AG10803 (cell line): ENCODE measurements around the gene SLC8B1.

Experiments used
- DNase-seq: peaks from one replicate; pipeline ENCODE4 v3.0.0; 2010; ENCODE audit warnings: low read depth
- H3K4me3 ChIP-seq: 2 replicates; pipeline ENCODE4 v1.5.1; 2011; ENCODE audit warnings: mild to moderate bottlenecking, low read length, control low read depth
- TF ChIP-seq, protein P1 (sequence below): conservative IDR thresholded peaks from 2 replicates; pipeline ENCODE4 v1.5.1; 2011; ENCODE audit warnings: mild to moderate bottlenecking, low read length, control low read depth, inconsistent platforms

The SLC8B1 gene

GRCh38 chr12:113270709-113271009, 64.2 kb downstream of the SLC8B1 start:
- H3K4me3 ChIP-seq = no peak overlapping the region
- TF ChIP-seq, protein P1, sequence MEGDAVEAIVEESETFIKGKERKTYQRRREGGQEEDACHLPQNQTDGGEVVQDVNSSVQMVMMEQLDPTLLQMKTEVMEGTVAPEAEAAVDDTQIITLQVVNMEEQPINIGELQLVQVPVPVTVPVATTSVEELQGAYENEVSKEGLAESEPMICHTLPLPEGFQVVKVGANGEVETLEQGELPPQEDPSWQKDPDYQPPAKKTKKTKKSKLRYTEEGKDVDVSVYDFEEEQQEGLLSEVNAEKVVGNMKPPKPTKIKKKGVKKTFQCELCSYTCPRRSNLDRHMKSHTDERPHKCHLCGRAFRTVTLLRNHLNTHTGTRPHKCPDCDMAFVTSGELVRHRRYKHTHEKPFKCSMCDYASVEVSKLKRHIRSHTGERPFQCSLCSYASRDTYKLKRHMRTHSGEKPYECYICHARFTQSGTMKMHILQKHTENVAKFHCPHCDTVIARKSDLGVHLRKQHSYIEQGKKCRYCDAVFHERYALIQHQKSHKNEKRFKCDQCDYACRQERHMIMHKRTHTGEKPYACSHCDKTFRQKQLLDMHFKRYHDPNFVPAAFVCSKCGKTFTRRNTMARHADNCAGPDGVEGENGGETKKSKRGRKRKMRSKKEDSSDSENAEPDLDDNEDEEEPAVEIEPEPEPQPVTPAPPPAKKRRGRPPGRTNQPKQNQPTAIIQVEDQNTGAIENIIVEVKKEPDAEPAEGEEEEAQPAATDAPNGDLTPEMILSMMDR = no peak
- DNase-seq = no peak

- DNase-seq = no peak
- TF ChIP-seq, protein P1 = no peak
- H3K4me3 ChIP-seq = no peak overlapping the region
Observed at GRCh38 chr12:113269257-113269943, 65.5 kb downstream of the SLC8B1 start.

DNA sequence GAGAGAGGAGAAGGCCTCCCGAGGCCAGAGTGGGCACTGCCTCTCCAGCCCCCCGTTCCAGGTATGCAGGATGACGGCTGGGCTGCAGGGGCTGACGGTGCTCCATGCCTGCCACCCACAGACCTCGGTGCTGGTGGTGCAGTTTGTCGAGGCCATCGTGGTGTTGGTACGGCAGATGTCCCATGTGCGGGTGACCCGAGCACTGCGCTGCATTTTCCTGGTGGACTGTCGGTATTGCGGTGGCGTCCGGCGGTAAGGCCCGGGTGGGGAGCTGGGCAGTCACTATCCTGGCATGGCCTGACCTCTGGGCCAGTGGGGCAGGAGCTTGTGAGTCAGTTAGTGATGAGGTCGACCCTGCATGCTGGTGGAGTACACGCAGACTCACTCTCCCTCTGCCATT, 66.3 kb downstream of the SLC8B1 start:
- H3K4me3 ChIP-seq = no peak overlapping the region
- TF ChIP-seq, protein P1 = no peak
- no peak for DNase-seq

DNA sequence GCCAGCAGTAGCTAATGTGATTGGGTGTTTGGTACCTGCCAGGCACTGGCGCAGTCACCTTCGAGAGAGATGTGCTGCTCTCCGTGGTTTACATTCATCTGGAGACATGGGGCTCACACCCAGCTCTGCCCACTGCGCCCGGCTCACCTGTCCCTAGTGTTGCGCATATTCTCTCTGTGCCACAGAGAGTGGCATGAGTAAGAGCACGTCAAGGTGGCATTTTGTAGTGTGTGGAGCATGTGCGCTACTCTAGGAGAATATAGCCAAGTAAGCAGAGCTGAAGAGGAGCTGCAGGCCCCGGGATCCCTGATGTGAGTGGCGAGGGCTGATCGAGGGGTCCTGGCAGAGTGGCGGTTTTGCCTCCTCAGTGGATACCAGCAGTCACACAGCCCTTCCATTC, 66.8 kb downstream of the SLC8B1 start:
- DNase-seq = no peak
- no peak overlapping the region for H3K4me3 ChIP-seq
- TF ChIP-seq, protein P1 = no peak

GRCh38 chr12:113267621-113268020, 67.3 kb downstream of the SLC8B1 start:
- no peak for DNase-seq
- TF ChIP-seq, protein P1 = no peak

DNA sequence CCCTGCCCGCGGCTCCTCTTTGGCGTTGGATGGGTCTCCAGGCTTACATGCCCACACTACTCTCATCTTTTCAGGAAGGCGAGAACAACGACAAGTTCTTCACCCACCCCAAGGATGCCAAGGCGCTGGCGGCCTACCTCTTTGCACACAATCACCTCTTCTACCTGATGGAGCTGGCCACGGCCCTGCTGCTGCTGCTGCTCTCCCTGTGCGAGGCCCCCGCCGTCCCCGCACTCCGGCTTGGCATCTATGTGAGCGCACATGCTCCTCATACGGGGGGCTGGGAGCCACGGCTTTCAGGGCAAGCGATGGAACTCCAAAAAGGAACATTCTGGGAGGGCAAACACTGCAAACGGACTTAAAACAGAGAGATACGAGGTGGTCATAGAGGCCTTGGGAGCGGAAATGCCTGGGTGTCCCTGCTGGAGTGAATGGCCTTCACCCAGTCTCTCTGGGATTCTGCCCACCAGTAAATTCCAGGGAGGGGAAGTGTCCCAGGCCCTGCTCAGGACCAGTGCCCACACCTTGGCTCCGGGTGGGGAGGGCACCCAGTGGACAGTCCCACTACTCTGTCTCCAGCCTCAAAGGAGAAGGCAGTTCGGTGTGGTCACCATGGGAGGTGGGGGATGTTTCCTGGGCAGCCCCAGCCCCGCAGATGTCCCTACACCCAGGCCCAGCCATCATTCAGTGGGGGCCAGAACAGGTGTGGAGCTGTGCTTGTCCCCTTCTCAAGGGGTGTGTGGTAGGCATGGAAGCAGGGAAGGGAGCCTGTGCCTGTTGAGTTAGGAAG, 68.6 kb downstream of the SLC8B1 start:
- TF ChIP-seq, protein P1 = no peak
- no peak overlapping the region for H3K4me3 ChIP-seq
- DNase-seq = no peak

More at GRCh38 chr12:113267621-113268020, 67.3 kb downstream of the SLC8B1 start:
- no peak overlapping the region for H3K4me3 ChIP-seq

DNA sequence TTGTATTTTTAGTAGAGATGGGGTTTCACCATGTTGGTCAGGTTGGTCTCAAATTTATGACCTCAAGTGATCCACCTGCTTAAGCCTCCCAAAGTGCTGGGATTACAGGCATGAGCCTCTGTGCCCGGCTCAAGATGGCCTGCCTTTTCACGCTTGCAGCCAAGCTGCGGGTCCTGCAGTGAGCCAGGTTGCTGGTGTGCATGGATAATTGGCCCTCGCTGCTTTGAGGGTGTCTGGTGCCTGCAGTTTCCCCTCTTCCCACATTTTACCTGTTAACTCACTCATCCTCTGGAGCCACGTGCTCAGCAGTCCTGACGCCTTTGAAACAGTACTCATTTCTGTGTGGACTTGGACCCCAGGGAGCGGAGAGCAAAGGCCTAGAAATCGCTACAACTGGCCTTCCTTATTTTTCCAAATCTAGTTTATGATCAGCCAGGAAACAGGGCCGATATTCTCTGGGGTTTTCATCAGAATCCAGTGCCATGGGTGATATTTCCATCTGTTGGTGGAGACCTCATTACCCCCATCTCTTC, 71.4 kb downstream of the SLC8B1 start:
- H3K4me3 ChIP-seq = no peak overlapping the region
- no peak for DNase-seq
- TF ChIP-seq, protein P1 = no peak
